Calu3 (cell line): ENCODE measurements around the gene EMID1. TPM values are rescaled to one million over a fixed set of nuclear protein-coding genes. Genes with fewer than 3 reads are reported as not detected.

Experiments used
- BruUV-seq: library from RNA; stranded (reverse); fragments of 400-500 nt; replicated peaks from 2 replicates; lab custom pipeline; 2021; lab: Mats Ljungman, UMichigan
- CTCF ChIA-PET: fragments of 300-600 bp; sonication (Branson Sonifier 250); formaldehyde crosslinking; loops from one replicate; lab custom pipeline; 2022; ENCODE audit warnings: antibody characterized with exemption; lab: Charles Lee
- DNase-seq: peaks from one replicate; pipeline ENCODE4 v3.0.0; 2022
- H3K27ac Mint-ChIP-seq: one replicate; pipeline ENCODE4 v1.8.0; 2022; ENCODE audit warnings: mixed read lengths; ENCODE audit not compliant: unreplicated experiment
- H3K27me3 Mint-ChIP-seq: one replicate; pipeline ENCODE4 v1.8.0; 2022; ENCODE audit warnings: mixed read lengths; ENCODE audit not compliant: unreplicated experiment
- H3K36me3 Mint-ChIP-seq: one replicate; pipeline ENCODE4 v1.8.0; 2022; ENCODE audit warnings: mild to moderate bottlenecking, moderate library complexity, mixed read lengths; ENCODE audit not compliant: insufficient read depth, unreplicated experiment
- H3K4me1 Mint-ChIP-seq: one replicate; pipeline ENCODE4 v1.8.0; 2022; ENCODE audit warnings: mild to moderate bottlenecking, low read depth, mixed read lengths; ENCODE audit not compliant: unreplicated experiment
- H3K4me3 Mint-ChIP-seq: one replicate; pipeline ENCODE4 v1.8.0; 2022; ENCODE audit warnings: mild to moderate bottlenecking, low read depth, moderate library complexity, mixed read lengths; ENCODE audit not compliant: unreplicated experiment
- H3K9me3 Mint-ChIP-seq: one replicate; pipeline ENCODE4 v1.8.0; 2022; ENCODE audit warnings: low read depth, mixed read lengths; ENCODE audit not compliant: unreplicated experiment
- CTCF ChIP-seq: fragments of 200-600 bp; IDR thresholded peaks from one replicate; pipeline ENCODE4 v1.8.0; 2022; ENCODE audit warnings: antibody characterized with exemption; ENCODE audit not compliant: unreplicated experiment
- intact Hi-C: fragments of 100-400 bp; cut with micrococcal nuclease; formaldehyde crosslinking; loops from one replicate; pipeline ENCODE4 v1.10.0; 2022; ENCODE audit not compliant: unreplicated experiment
- total RNA-seq: library from RNA; stranded (reverse); gene quantifications from 2 replicates; pipeline ENCODE4 v1.2.3, GENCODE V29; 2022

Gene EMID1
- total RNA-seq, 1 experiment from 2014 or later: 1.1 TPM

- CTCF ChIA-PET: interaction anchor here (0.7 kb wide), 1 partner anchor 49 kb away, joined by 4 read pairs; no protein-coding TSS in a partner anchor
- no peaks in the 10 kb centered on the region for H3K36me3 Mint-ChIP-seq
- H3K4me1 Mint-ChIP-seq: no peaks in the 10 kb centered on the region
Measured at GRCh38 chr22:29166180-29166579, 39.5 kb upstream of the EMID1 start.

GRCh38 chr22:29167032-29167911, 38.4 kb upstream of the EMID1 start:
- BruUV-seq: no TSS peak
- no peak overlapping the region for H3K4me3 Mint-ChIP-seq
- H3K36me3 Mint-ChIP-seq: no peaks in the 10 kb centered on the region
- no peaks in the 10 kb centered on the region for H3K9me3 Mint-ChIP-seq
- peaks cover 60% of the 10 kb centered on the region for H3K27me3 Mint-ChIP-seq
- no peak for TF ChIP-seq CTCF
- CTCF ChIA-PET: no interaction called here
- H3K4me1 Mint-ChIP-seq: no peaks in the 10 kb centered on the region
- no peak for DNase-seq
- H3K27ac Mint-ChIP-seq: no peak overlapping the region
- intact Hi-C loops: no loop called here

More at GRCh38 chr22:29166180-29166579, 39.5 kb upstream of the EMID1 start:
- no peaks in the 10 kb centered on the region for H3K9me3 Mint-ChIP-seq
- TF ChIP-seq CTCF: no peak
- no peak for DNase-seq
- BruUV-seq: no TSS peak
- no peak overlapping the region for H3K4me3 Mint-ChIP-seq
- intact Hi-C loops: no loop called here
- H3K27me3 Mint-ChIP-seq: peaks cover 50% of the 10 kb centered on the region
- no peak overlapping the region for H3K27ac Mint-ChIP-seq

- Mint-ChIP-seq H3K27ac (no peak overlapping the region), H3K4me3 (no peak overlapping the region), H3K36me3 (no peaks in the 10 kb centered on the region), H3K27me3 (peaks cover 73% of the 10 kb centered on the region), H3K4me1 (no peaks in the 10 kb centered on the region), H3K9me3 (peaks cover 3% of the 10 kb centered on the region)
- BruUV-seq: no TSS peak
- CTCF ChIA-PET: no interaction called here
- intact Hi-C loops: no loop called here
- no peak for TF ChIP-seq CTCF
- DNase-seq: no peak
Measured at GRCh38 chr22:29171721-29172120, 34.0 kb upstream of the EMID1 start.

- intact Hi-C loops: no loop called here
- H3K36me3 Mint-ChIP-seq: no peaks in the 10 kb centered on the region
- peaks cover 3% of the 10 kb centered on the region for H3K9me3 Mint-ChIP-seq
- CTCF ChIA-PET: no interaction called here
- DNase-seq: no peak
- BruUV-seq: no TSS peak
- H3K27me3 Mint-ChIP-seq: peaks cover 71% of the 10 kb centered on the region
- no peak overlapping the region for H3K4me3 Mint-ChIP-seq
- no peak overlapping the region for H3K27ac Mint-ChIP-seq
- TF ChIP-seq CTCF: no peak
- no peaks in the 10 kb centered on the region for H3K4me1 Mint-ChIP-seq
Measured at GRCh38 chr22:29172216-29172615, 33.5 kb upstream of the EMID1 start.
